PC-9 (cell line): ENCODE data around the gene SF1. TPM values are rescaled to one million over a fixed set of nuclear protein-coding genes. Genes with fewer than 3 reads are reported as not detected.

Experiments used
- BruUV-seq: library from RNA; stranded (reverse); fragments of 400-500 nt; replicated peaks from 2 replicates; lab custom pipeline; 2021; lab: Mats Ljungman, UMichigan
- CTCF ChIA-PET: fragments of 300-600 bp; sonication (Branson Sonifier 250); formaldehyde crosslinking; loops from one replicate; lab custom pipeline; 2022; ENCODE audit warnings: antibody characterized with exemption; lab: Charles Lee
- POLR2A ChIA-PET: fragments of 300-600 bp; sonication (Branson Sonifier 250); formaldehyde crosslinking; loops from one replicate; lab custom pipeline; 2022; ENCODE audit warnings: antibody characterized with exemption; ENCODE audit not compliant: unreplicated experiment; lab: Charles Lee
- DNase-seq, 2 experiments: peaks; one replicate each; pipeline versions ENCODE4 v3.0.0 to v3.0.0-alpha.2; 2015 to 2022; ENCODE audit warnings: mixed read lengths in 1 of 2
- H2AFZ ChIP-seq: fragments of 200-600 bp; sonication (generic); 2 replicates; pipeline ENCODE4 v1.8.1; 2017; ENCODE audit warnings: antibody characterized with exemption
- H3F3A ChIP-seq: fragments of 200-600 bp; sonication (generic); 2 replicates; pipeline ENCODE4 v1.8.1; 2017; ENCODE audit warnings: antibody characterized with exemption, mild to moderate bottlenecking, low read depth; ENCODE audit not compliant: insufficient read depth
- H3K27ac ChIP-seq: fragments of 200-600 bp; sonication (generic); 2 replicates; pipeline ENCODE4 v1.6.1; 2016; ENCODE audit warnings: mixed run types
- H3K27me3 ChIP-seq: fragments of 200-600 bp; sonication (generic); 2 replicates; pipeline ENCODE4 v1.6.1; 2016; ENCODE audit warnings: low read depth, mixed run types; ENCODE audit not compliant: insufficient read depth
- H3K36me3 ChIP-seq: fragments of 200-600 bp; sonication (generic); 2 replicates; pipeline ENCODE4 v1.6.1; 2016; ENCODE audit warnings: low read depth, mixed run types
- H3K4me1 ChIP-seq: fragments of 200-600 bp; sonication (generic); replicated peaks from 2 replicates; pipeline ENCODE4 v1.6.1; 2016; ENCODE audit warnings: mixed run types; ENCODE audit not compliant: insufficient read depth
- H3K4me2 ChIP-seq: fragments of 200-600 bp; sonication (generic); 2 replicates; pipeline ENCODE4 v1.6.1; 2017; ENCODE audit warnings: mixed run types
- H3K4me3 ChIP-seq: fragments of 200-600 bp; sonication (generic); 2 replicates; pipeline ENCODE4 v1.6.1; 2016; ENCODE audit warnings: mixed run types
- H3K79me2 ChIP-seq: fragments of 200-600 bp; sonication (generic); 2 replicates; pipeline ENCODE4 v1.6.1; 2017; ENCODE audit warnings: low read depth, mixed run types
- H3K9me2 ChIP-seq: fragments of 200-600 bp; sonication (generic); 2 replicates; pipeline ENCODE4 v1.8.1; 2017; ENCODE audit warnings: mild to moderate bottlenecking; ENCODE audit not compliant: insufficient read depth
- H3K9me3 ChIP-seq: fragments of 200-600 bp; sonication (generic); 2 replicates; pipeline ENCODE4 v1.8.1; 2016; ENCODE audit warnings: low read depth; ENCODE audit not compliant: insufficient read depth
- H4K20me1 ChIP-seq: fragments of 200-600 bp; sonication (generic); 2 replicates; pipeline ENCODE4 v1.8.1; 2017; ENCODE audit not compliant: insufficient read depth
- EZH2 ChIP-seq: fragments of 200-600 bp; sonication (generic); IDR thresholded peaks from 2 replicates; pipeline ENCODE4 v1.8.0; 2017; ENCODE audit warnings: antibody characterized with exemption, low read depth
- intact Hi-C: fragments of 100-400 bp; cut with micrococcal nuclease; formaldehyde crosslinking; loops from one replicate; pipeline ENCODE4 v1.10.0; 2022; ENCODE audit not compliant: unreplicated experiment
- total RNA-seq: library from RNA; stranded (reverse); gene quantifications from 2 replicates; pipeline ENCODE4 v1.2.3, GENCODE V29; 2021
- TF ChIP-seq, protein P1 (sequence below): fragments of 200-600 bp; sonication (generic); conservative IDR thresholded peaks from 2 replicates; pipeline ENCODE4 v1.6.1; 2017; ENCODE audit warnings: mixed run types, antibody characterized with exemption, mild to moderate bottlenecking, moderate library complexity

SF1 gene
- total RNA-seq, 1 experiment from 2014 or later = 336 TPM

DNA sequence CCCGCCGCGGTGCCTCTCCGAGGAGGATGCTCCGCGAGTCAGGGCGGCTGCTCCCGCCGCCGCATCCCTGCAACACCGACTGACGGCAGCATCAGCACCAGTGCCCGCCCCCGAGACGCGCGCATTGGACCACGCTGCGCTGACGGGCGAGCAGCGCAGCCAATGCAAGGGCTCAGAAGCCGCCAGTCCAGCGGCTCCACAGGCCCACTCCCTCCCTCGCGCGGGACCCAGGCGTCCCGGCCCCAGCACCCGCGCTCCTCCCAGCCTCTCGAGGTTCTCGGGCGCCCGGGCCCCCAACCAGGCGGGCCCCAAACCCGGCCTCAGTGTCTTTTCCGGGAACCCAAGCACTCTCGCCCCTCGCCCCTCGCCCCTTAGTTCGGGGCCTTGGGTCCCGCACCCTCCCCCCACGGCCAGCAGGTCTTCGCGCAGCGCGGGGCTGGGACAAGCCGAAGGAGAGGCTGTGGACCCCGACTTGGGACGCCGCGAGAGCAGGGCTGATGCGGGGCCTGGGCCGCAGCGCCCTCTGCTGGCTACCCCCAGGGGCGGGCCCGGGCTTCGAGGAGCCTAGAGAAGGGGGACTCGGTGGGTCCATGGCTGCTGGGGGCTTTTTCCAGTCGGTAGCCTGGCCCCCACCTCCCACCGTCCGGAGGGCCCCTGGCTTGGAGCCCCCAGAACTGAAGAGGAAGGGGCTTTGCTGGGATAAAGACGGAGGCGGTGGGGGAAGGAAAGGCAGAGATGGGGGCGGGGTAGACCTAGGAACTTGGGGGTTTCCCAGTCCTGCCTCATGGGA is 55.0 kb downstream of the SF1 start, which contains the start of gene NRXN2:
NRXN2 (minus strand) TSS at position 81 of the 790 bp plus-strand sequence. CDS start 9,498 bp downstream, outside the sequence.
- BruUV-seq = no TSS peak
- no peaks in the 10 kb centered on the region for H3K9me2 ChIP-seq
- no peaks in the 10 kb centered on the region for H4K20me1 ChIP-seq
- DNase-seq = peak; percentile 56 to 80
- intact Hi-C loops = no loop called here
- no peaks in the 10 kb centered on the region for H3K36me3 ChIP-seq
- no peaks in the 10 kb centered on the region for H3F3A ChIP-seq
- CTCF ChIA-PET = no interaction called here
- no peaks in the 10 kb centered on the region for H3K9me3 ChIP-seq
- H3K4me1 ChIP-seq = peaks cover 6% of the 10 kb centered on the region; the same call in 1 of the 2 replicates
- peaks cover 84% of the 10 kb centered on the region for H3K27me3 ChIP-seq
- peak within 1 kb of the TSS; percentile 94 for H2AFZ ChIP-seq
- H3K4me3 ChIP-seq = peak within 1 kb of the TSS; percentile 63
- H3K4me2 ChIP-seq = peak within 1 kb of the TSS; percentile 88
- H3K27ac ChIP-seq = no peak within 1 kb of the TSS
- no peak for TF ChIP-seq EZH2
- TF ChIP-seq, protein P1, sequence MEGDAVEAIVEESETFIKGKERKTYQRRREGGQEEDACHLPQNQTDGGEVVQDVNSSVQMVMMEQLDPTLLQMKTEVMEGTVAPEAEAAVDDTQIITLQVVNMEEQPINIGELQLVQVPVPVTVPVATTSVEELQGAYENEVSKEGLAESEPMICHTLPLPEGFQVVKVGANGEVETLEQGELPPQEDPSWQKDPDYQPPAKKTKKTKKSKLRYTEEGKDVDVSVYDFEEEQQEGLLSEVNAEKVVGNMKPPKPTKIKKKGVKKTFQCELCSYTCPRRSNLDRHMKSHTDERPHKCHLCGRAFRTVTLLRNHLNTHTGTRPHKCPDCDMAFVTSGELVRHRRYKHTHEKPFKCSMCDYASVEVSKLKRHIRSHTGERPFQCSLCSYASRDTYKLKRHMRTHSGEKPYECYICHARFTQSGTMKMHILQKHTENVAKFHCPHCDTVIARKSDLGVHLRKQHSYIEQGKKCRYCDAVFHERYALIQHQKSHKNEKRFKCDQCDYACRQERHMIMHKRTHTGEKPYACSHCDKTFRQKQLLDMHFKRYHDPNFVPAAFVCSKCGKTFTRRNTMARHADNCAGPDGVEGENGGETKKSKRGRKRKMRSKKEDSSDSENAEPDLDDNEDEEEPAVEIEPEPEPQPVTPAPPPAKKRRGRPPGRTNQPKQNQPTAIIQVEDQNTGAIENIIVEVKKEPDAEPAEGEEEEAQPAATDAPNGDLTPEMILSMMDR = peak; percentile 99
- POLR2A ChIA-PET = no interaction called here
- H3K79me2 ChIP-seq = no peaks in the 10 kb centered on the region

DNA sequence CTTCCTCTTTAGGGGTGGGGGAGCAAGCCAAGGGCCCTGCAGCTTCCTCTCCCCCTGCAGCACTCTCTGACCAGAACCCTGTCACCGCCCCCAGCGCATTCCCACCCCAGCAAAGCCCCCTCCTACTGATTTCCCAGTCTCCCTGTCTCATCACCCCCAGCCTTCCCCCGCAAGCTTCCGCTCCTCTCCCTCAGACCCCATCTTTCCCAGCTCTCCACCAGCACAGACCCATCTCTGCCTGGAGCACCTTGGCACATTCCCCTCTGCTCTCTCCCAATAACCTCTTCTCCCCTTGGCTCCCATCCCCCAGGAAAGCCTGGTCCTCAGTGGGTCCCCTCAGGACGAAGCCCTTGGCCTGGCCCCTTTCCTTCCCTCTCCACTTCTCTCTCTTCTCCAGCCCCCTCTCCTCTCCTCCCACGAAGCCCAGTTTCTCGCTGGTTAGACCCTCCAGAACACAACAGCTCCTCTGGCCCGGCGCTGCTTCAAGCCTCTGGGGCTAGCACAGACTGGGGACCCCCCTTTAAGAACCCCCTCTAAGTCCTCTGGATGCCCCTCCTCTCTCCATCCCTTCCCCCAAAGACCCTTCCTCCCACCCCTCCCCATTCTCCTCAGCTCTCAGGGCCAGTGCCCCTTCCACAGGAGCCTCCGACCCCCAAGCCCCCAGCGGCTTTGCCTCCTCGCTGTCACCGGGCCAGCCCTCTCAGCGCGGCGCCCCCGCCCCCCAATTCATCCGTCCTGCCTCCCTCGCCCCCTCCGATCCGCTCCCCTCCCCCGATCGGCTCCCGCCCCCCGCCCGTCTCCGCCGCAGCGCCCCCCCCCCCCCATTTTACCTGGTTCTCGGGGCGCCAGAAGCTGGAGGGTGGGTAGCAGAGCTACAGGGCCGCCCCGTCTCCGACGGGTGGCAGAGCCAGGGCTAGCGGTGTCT is 55.9 kb downstream of the SF1 start:
- no peak for TF ChIP-seq EZH2
- TF ChIP-seq, protein P1 = no peak
- H3K79me2 ChIP-seq = no peaks in the 10 kb centered on the region
- no peaks in the 10 kb centered on the region for H3F3A ChIP-seq
- H3K27ac ChIP-seq = no peak overlapping the region
- no peak overlapping the region for H2AFZ ChIP-seq
- no peaks in the 10 kb centered on the region for H3K36me3 ChIP-seq
- H3K9me2 ChIP-seq = no peaks in the 10 kb centered on the region
- no peaks in the 10 kb centered on the region for H3K9me3 ChIP-seq
- H3K4me2 ChIP-seq = no peak overlapping the region
- intact Hi-C loops = no loop called here
- no TSS peak for BruUV-seq
- ChIA-PET CTCF (no interaction called here), POLR2A (no interaction called here)
- H3K4me1 ChIP-seq = peaks cover 6% of the 10 kb centered on the region; the same call in 1 of the 2 replicates
- DNase-seq = no peak
- H3K4me3 ChIP-seq = no peak overlapping the region
- H3K27me3 ChIP-seq = peaks cover 86% of the 10 kb centered on the region
- no peaks in the 10 kb centered on the region for H4K20me1 ChIP-seq

DNA sequence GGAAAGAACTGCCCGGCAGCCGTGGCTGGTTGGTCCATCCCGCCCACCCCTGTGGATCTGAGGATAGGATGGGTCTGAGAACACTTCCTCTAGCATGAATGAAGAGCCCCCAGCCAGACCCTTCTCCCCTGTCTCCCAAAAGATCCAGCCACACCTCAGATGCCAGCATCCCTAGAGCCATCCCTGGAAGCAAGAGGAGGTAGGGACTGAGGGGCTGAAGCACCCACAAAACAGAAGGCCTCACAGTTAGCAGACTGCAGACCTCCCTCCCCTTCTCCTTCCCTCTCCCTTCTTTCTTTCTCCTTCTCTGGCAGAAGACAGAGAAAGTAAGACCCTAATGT is 57.0 kb downstream of the SF1 start:
- no peaks in the 10 kb centered on the region for H3K79me2 ChIP-seq
- no TSS peak for BruUV-seq
- H3K4me1 ChIP-seq = peaks cover 6% of the 10 kb centered on the region; the same call in 1 of the 2 replicates
- H3K27me3 ChIP-seq = peaks cover 86% of the 10 kb centered on the region
- TF ChIP-seq EZH2 = no peak
- TF ChIP-seq, protein P1 = no peak
- no peak overlapping the region for H3K4me3 ChIP-seq
- DNase-seq = no peak
- H3K27ac ChIP-seq = no peak overlapping the region
- no peaks in the 10 kb centered on the region for H3F3A ChIP-seq
- no peaks in the 10 kb centered on the region for H3K9me2 ChIP-seq
- H3K36me3 ChIP-seq = no peaks in the 10 kb centered on the region
- H4K20me1 ChIP-seq = no peaks in the 10 kb centered on the region
- H3K9me3 ChIP-seq = no peaks in the 10 kb centered on the region
- H2AFZ ChIP-seq = no peak overlapping the region
- CTCF ChIA-PET = no interaction called here
- POLR2A ChIA-PET = no interaction called here
- H3K4me2 ChIP-seq = no peak overlapping the region
- intact Hi-C loops = no loop called here
